HL-60 (cell line): ENCODE measurements around the gene DTNBP1.

Experiments
- POLR2AphosphoS5 ChIP-seq: IDR thresholded peaks from 2 replicates; pipeline ENCODE4 v1.6.1; 2012; ENCODE audit warnings: low read depth
- TF ChIP-seq, protein P1 (sequence below): IDR thresholded peaks from one replicate; pipeline ENCODE4 v1.5.1; 2011; ENCODE audit warnings: low read length, control low read depth, inconsistent platforms; ENCODE audit not compliant: insufficient read depth

DNA sequence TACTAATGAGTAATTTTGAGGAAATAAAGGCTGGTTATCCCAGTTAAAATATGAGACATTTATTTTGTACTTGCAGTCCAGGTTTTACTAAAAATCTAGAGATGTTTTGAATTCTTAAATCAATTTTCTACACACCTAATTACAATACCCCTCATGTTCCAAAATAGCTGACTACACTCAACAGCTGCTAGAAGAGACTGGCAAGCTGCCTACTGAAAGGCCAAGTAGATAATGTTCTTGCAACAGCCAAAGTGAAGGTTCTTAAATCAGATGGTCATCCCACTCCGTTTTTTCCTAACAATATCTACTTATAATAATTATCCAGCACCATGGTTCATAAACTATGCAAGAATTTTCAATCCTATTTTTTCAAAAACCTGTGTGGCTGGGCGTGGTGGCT is 69.0 kb downstream of the DTNBP1 start:
- TF ChIP-seq, protein P1, sequence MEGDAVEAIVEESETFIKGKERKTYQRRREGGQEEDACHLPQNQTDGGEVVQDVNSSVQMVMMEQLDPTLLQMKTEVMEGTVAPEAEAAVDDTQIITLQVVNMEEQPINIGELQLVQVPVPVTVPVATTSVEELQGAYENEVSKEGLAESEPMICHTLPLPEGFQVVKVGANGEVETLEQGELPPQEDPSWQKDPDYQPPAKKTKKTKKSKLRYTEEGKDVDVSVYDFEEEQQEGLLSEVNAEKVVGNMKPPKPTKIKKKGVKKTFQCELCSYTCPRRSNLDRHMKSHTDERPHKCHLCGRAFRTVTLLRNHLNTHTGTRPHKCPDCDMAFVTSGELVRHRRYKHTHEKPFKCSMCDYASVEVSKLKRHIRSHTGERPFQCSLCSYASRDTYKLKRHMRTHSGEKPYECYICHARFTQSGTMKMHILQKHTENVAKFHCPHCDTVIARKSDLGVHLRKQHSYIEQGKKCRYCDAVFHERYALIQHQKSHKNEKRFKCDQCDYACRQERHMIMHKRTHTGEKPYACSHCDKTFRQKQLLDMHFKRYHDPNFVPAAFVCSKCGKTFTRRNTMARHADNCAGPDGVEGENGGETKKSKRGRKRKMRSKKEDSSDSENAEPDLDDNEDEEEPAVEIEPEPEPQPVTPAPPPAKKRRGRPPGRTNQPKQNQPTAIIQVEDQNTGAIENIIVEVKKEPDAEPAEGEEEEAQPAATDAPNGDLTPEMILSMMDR = no peak
- no peak for TF ChIP-seq POLR2AphosphoS5
